ENCODE data around the gene TP53I11. TPM values are rescaled to one million over a fixed set of nuclear protein-coding genes. Genes with fewer than 3 reads are reported as not detected.

Gene TP53I11
- total RNA-seq, 1 experiment from 2014 or later: 94.2 TPM

DNA sequence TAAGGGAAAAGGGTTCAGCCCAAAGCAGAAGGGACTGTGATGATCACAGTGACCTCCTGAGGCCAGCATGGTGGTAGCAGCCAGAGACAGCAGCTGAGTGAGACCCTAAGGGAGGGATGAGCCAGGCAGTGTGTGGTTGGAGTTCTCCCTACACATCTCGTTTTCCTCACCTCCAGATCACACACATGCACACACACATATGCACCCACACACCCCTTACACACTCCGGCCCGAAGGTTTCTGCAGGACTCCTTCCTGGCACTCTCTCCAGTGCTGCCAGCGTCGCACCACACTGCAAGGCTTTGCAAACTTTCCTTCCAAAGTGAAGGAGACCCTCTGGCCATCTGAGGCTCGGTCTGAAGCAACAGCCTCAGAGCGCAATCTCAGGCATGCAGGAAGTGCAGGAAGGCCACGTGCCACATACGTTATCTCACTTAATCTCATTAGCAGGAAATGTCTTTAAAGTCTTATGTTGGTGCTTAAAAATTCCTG, 26.9 kb upstream of the TP53I11 start:
- peak; percentile 61 for TF ChIP-seq CTCF (conservative IDR thresholded peaks at IDR 0.05)
- Histone ChIP-seq H2AFZ (ENCODE audit: low read length) (no peak overlapping the region), H3K9ac (ENCODE audit: extremely low read depth, insufficient read length, low read length) (no peak overlapping the region), H3K27me3 (ENCODE audit: insufficient read depth, low read length) (no peaks in the 10 kb centered on the region), H2BK12ac (ENCODE audit: insufficient read length, low read depth, low read length) (no peak overlapping the region), H4K20me1 (ENCODE audit: control insufficient read depth, insufficient read depth, insufficient read length) (no peaks in the 10 kb centered on the region), H2BK20ac (ENCODE audit: low read depth, low read length, poor library complexity, severe bottlenecking) (no peak overlapping the region), H4K8ac (replicated peaks; ENCODE audit: insufficient read length, low read depth, low read length) (no peak overlapping the region), H3K23ac (ENCODE audit: insufficient read length, low read depth, low read length) (no peak overlapping the region), H3K56ac (ENCODE audit: insufficient read length, low read depth, low read length) (no peak overlapping the region), H3K18ac (ENCODE audit: insufficient read length, low read depth, low read length) (no peak overlapping the region), H3K79me1 (ENCODE audit: insufficient read depth, low read depth, low read length, poor library complexity, severe bottlenecking) (no peaks in the 10 kb centered on the region), H3K14ac (ENCODE audit: insufficient read depth, low read length) (no peak overlapping the region), H2BK15ac (ENCODE audit: low read depth, low read length) (no peak overlapping the region), H2BK120ac (ENCODE audit: low read depth, low read length, poor library complexity, severe bottlenecking) (no peak overlapping the region), H3K9me3 (ENCODE audit: control insufficient read depth, low read depth, low read length) (no peaks in the 10 kb centered on the region), H3K27ac (ENCODE audit: insufficient read length, low read depth, low read length) (no peak overlapping the region), H3K23me2 (ENCODE audit: insufficient read length, low read depth, low read length, poor library complexity, severe bottlenecking) (no peaks in the 10 kb centered on the region), H3K4ac (ENCODE audit: low read depth, low read length) (no peak overlapping the region), H2AK5ac (ENCODE audit: insufficient read length, low read length) (no peak overlapping the region), H2BK5ac (ENCODE audit: insufficient read length, low read length) (no peak overlapping the region), H3K4me2 (ENCODE audit: insufficient read depth, insufficient read length, low read length) (no peak overlapping the region), H3K79me2 (ENCODE audit: insufficient read depth, low read length) (no peaks in the 10 kb centered on the region), H3K4me1 (ENCODE audit: insufficient read depth, low read length) (peaks cover 10% of the 10 kb centered on the region; the same call in 1 of the 2 replicates), H4K5ac (ENCODE audit: insufficient read length, low read depth, low read length) (no peak overlapping the region), H3T11ph (ENCODE audit: low read length) (no peak overlapping the region), H4K91ac (ENCODE audit: insufficient read length, low read depth, low read length) (no peak overlapping the region)
- no CpG with 5 or more reads among the region's 9 CpGs for WGBS (ENCODE audit: extremely low coverage, insufficient read length, low lambda C conversion rate)
- H3K27me3 Mint-ChIP-seq (ENCODE audit: low read depth): peaks cover 1% of the 10 kb centered on the region; the same call in 1 of the 2 replicates
- peak overlapping the region; percentile 12 to 50 (median 37); a peak in 4 of 7 replicates for H3K27ac Mint-ChIP-seq
- peaks cover 0 to 7% (median 0%) of the 10 kb centered on the region in 3 experiments; a peak in 2 of 7 replicates for H3K36me3 Mint-ChIP-seq (ENCODE audit: insufficient read depth in 1 of 3, low read depth in 3 of 3)
- peaks cover 5% of the 10 kb centered on the region in 2 experiments; a peak in 4 of 5 replicates for H3K9me3 Mint-ChIP-seq
- peaks cover 39 to 45% of the 10 kb centered on the region in 2 experiments for H3K4me1 Mint-ChIP-seq
- DNase-seq: peak; percentile 62
- no peak overlapping the region for H3K4me3 Mint-ChIP-seq
